Measurements from ENCODE around the gene THBD.

Gene THBD

GRCh38 chr20:23018941-23019340, 30.5 kb downstream of the THBD start:
- ChIA-PET POLR2A (no interaction called here), CTCF (interaction anchor here (1.4 to 1.9 kb wide), 2 partner anchors 216 to 327 kb away, joined by 4 read pairs; no protein-coding TSS in a partner anchor)
- no peak for DNase-seq (ENCODE audit: low read depth, low spot score)
- TF ChIP-seq CTCF (IDR thresholded peaks at IDR 0.05; ENCODE audit: insufficient read depth, low read length, missing control alignments), result no peak
- H3K4me3 ChIP-seq (ENCODE audit: low read depth, low read length), result no peak overlapping the region

- H3K4me3 ChIP-seq (ENCODE audit: low read depth, low read length), result no peak overlapping the region
- no peak for TF ChIP-seq CTCF (IDR thresholded peaks at IDR 0.05; ENCODE audit: insufficient read depth, low read length, missing control alignments)
- ChIA-PET POLR2A (no interaction called here), CTCF (interaction anchor here (1.9 kb wide), 1 partner anchor 326 kb away, joined by 4 read pairs; no protein-coding TSS in a partner anchor)
- no peak for DNase-seq (ENCODE audit: low read depth, low spot score)
Measured at GRCh38 chr20:23018432-23018831, 31.0 kb downstream of the THBD start.

GRCh38 chr20:23017516-23017915, 32.0 kb downstream of the THBD start:
- H3K4me3 ChIP-seq (ENCODE audit: low read depth, low read length), result no peak overlapping the region
- ChIA-PET CTCF (interaction anchor here (1.2 kb wide), 1 partner anchor 323 kb away, joined by 3 read pairs; no protein-coding TSS in a partner anchor), POLR2A (no interaction called here)
- TF ChIP-seq CTCF (IDR thresholded peaks at IDR 0.05; ENCODE audit: insufficient read depth, low read length, missing control alignments), result no peak
- no peak for DNase-seq (ENCODE audit: low read depth, low spot score)

GRCh38 chr20:23013429-23013828, 36.0 kb downstream of the THBD start:
- TF ChIP-seq CTCF (IDR thresholded peaks at IDR 0.05; ENCODE audit: insufficient read depth, low read length, missing control alignments), result no peak
- DNase-seq (ENCODE audit: low read depth, low spot score), result no peak
- ChIA-PET CTCF (no interaction called here), POLR2A (no interaction called here)
- no peak overlapping the region for H3K4me3 ChIP-seq (ENCODE audit: low read depth, low read length)

GRCh38 chr20:23011008-23011721, 38.3 kb downstream of the THBD start:
- H3K4me3 ChIP-seq (ENCODE audit: low read depth, low read length), result no peak overlapping the region
- POLR2A ChIA-PET, result no interaction called here
- DNase-seq (ENCODE audit: low read depth, low spot score), result no peak
- CTCF ChIA-PET, result no interaction called here
- no peak for TF ChIP-seq CTCF (IDR thresholded peaks at IDR 0.05; ENCODE audit: insufficient read depth, low read length, missing control alignments)

- H3K4me3 ChIP-seq (ENCODE audit: low read depth, low read length), result no peak overlapping the region
- no peak for TF ChIP-seq CTCF (IDR thresholded peaks at IDR 0.05; ENCODE audit: insufficient read depth, low read length, missing control alignments)
- POLR2A ChIA-PET, result no interaction called here
- CTCF ChIA-PET, result no interaction called here
- DNase-seq (ENCODE audit: low read depth, low spot score), result no peak
Measured at GRCh38 chr20:23010096-23010495, 39.4 kb downstream of the THBD start.
